T-helper 1 cell (primary cell): Measurements from ENCODE around the gene DAZAP1.

Experiments used
- DNase-seq, 5 donors: peaks; one replicate each; pipeline ENCODE4 v3.0.0-alpha.2; 2012 to 2020

Gene DAZAP1

DNA sequence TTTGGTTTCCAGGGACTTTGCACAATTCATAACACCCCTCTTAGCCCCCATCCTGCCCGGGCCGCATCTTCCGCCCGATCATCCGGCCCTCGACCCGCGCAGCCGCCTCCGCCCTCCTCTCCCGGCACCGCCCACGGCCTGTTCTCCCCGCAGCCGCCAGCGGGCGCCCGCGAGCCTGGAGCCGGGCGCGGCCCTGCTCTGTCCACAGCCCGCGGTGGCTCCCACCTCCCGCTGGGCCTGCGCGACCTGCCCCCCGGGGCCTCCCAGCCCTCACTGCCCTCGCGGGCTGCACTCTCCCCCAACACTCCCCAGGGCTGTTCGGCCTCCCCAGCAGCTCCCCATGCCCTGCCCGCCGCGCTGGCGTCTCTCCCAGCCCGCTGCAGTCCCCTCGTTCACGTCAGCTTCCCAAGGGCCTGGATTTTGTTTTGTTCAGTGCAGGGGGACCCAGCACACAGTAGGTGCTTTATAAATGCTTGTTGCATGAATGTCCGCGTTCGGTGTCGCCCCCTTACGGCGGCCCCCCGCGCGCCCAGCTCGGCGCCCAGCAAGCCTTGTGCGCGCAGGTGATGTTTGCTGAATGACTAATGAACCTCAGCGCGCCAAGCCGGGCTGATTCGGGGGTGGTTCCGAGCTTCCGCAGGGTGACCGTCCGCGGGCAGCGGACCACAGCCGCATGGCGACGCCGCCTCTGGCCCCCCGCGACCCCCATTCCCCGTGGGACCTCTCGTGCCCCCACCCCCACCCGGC, 38.0 kb downstream of the DAZAP1 start:
- peak; percentile 52 to 75 (median 63) for DNase-seq

DNA sequence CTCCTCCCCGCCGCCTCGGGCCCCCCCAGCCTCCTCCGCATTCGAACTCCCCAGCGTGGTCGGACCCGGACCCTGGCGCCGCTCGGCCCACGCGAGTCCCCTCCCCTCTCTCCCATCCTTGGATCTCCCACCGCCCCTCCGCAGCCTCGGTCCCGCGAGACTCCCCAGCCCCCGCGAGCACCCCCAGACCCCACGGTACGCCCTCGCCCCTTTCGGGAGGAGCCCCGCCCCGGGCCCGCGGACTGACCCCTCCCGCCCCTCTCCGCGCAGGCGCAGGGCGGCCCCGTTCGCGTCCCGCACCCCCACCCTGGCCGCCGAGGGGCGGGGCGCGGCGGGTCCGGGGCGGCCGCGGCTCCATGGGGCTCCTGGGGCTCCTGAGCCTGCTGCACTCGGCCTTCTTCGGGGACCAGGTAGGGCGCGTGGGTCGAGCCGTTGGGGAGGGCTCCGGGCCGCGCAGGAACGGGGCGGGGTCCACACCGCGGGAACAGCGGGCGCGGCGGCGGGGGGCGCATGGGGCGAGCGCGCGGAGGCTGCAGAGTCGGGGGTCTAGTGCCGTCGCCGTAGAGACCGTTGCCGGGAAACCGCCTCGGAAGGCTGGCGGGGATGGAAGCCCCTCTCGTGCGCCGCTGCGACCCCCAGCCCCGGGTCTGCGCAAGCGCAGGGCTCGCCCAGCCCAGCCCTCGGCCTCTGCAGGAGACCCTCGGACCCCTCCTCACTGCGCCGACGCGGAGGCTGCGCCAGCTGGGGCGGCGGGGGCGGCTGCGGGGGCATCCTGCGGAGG, 38.7 kb downstream of the DAZAP1 start:
- no peak for DNase-seq

DNA sequence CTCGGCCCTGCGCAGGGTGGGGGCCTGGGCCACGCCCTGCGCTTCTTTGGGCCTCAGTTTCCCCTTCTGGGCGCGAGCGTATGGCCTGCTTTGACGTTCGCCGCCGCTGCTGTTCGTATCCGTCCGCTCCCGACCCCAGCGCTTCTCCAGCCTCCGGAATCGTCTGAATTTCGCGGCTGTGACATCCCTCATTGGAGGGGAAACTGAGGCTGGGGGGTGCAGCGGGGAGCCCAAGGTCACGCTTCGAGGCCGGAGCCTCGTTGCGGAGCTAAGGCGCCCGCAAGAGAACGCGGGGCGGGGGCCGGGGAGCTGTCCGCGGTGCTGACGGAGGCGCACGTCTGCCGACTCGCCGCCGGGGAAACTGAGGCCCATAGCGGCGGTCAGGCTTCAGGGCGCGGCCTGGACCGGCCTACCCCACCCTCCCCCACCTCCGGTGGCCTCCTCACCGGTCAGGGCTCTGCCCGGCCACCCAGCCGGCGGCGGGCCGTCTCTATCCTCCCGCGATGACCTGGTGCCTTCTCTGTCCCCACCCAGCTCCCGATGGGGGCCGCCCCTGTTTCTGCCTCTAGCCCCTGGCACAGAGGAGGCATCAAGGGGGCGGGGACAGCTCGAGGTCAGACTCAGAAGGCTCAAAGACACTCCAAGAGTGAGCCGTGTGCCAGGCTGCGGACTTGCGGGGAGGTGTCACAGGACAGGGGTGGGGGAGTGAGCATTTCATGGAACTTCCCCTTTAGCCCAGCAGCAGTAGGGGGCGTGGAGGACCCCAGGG, 39.5 kb downstream of the DAZAP1 start:
- DNase-seq = no peak

DNA sequence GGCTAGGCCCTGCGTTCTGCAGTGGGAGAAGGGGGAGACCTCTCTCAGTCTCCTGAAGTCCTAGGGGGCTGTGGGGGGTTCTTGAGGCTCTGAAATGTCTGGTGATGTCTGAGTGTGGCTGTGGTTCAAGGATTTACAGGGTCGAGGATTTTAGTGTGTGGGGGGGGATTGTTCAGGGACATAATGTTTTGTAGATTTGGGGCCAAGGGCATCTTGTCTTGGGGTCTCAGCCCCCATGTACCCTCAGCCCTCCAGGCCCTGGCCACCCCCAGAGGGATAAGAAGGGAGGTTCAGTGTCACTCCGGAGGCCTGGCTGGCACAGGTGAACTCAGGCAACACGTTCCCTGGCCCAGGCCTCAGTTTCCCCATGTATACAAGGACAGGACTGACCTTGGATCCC, 40.1 kb downstream of the DAZAP1 start:
- DNase-seq = no peak

DNA sequence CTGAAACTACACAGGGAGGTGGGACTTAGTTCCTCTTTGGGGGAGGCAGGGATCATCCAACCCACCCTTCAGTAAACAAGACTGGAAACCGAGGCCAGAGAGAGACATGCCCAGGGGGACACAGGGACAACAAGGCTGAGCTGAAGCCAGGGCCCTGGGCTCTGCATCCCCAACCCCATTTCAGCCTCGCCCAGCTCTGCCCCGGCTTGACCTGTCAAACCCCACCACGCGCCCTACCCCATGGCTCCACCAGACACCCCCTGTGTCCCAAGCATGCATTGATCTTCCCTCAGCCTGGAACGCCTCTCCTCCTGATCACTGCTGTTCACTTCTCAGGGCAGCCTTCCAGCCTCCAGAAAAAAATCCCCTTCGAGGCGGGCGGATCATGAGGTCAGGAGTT, 40.6 kb downstream of the DAZAP1 start:
- DNase-seq = no peak

DNA sequence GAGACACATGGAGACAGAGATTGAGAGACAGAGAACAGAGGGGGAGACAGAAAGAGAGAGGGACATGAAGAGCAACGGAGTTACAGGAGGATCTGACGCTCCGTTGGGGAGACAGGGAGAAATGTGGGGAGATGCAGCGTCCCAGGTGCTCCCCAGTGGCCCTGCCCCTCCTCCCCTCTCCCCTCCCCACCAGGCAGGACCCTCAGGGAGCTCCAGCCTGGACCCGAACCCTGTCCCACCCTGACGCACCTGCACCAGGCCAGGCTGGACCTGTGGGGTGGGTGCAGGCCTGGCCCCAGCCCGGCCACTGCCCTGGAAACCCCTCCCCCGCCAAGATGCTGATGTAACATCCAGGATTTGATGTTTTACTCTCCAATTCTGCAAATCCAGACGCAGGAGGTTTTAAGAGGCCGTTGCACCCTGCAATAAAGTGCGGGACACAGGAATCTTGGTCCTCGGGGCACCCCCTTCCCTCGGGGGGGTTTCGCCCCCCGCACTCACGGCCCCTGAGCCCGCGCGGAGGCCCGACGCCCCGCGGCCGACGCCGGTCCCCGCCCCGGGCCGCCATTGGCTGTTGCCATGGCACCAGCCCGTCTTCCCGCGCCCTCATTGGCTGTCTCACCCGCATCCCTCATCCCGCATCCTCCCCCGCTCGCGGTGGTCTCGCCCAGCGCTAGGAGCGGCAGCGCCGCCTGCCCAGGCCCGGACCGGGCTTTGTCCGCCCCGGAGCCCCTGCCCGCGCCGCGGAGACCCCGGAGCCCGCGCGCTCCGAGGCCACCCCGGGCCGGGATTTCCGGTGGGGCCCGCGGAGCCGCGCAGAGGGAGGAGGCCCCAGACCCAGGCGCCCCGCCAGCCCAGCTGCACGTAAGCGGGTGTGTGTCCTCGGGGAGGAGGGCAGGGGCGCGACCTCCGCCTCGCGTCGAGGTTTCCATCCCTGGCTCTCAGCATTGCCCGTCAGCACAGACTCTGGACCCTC, 42.4 kb downstream of the DAZAP1 start, which contains the start of gene APC2:
Gene APC2, plus strand, starts transcription at position 655 of the 976 bp plus-strand sequence. CDS start 2,881 bp downstream, outside the sequence.
- DNase-seq = peak in 1 of 5 donors; percentile 29

DNA sequence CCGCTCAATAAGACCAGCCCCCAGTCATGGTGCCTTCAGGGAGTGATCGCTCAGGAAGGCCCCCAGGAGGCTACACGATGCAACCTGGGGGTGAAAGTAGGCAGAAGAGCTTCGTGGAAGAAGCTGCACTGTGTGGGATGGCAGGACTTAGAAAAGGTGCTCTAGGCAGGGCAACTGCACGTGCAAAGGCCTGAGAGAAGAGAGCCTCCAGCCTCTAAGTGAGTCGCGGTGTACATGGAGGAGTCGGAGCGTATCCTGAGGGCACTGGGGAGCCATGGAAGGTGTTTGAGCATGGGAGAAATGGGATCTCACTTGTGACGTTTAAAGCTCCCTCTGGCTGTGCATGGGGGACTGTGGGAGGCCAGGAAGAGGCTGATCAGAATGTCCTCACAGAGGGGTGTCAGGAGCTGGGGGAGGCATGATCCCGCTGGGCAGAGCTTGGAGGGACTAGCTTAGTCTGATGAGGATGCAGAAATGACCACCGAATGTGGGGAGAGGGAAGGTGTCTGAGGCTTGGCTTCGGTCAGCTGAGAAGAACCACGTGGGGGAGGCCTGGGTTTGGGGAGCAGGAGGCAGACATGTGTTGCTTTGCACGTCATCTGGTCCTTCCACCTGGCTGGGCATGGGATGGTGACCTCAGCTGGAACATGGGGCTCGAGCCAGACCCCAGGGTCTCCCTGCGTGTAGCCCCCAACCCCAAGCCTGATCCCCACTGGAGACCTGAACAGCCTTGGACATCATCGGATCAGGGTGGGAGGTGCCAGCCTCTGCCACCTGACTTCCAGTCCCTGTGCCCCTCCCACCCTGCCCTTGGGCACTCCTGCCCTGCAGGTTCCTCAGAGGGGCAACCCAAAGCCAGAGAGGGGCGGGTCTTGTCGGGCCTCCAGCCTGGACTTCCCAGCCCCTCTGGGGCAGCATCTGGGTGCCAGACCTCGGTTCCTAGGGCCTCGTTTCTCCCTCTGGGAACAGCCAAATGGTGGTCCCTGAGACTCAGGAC, 43.6 kb downstream of the DAZAP1 start:
- DNase-seq = no peak

DNA sequence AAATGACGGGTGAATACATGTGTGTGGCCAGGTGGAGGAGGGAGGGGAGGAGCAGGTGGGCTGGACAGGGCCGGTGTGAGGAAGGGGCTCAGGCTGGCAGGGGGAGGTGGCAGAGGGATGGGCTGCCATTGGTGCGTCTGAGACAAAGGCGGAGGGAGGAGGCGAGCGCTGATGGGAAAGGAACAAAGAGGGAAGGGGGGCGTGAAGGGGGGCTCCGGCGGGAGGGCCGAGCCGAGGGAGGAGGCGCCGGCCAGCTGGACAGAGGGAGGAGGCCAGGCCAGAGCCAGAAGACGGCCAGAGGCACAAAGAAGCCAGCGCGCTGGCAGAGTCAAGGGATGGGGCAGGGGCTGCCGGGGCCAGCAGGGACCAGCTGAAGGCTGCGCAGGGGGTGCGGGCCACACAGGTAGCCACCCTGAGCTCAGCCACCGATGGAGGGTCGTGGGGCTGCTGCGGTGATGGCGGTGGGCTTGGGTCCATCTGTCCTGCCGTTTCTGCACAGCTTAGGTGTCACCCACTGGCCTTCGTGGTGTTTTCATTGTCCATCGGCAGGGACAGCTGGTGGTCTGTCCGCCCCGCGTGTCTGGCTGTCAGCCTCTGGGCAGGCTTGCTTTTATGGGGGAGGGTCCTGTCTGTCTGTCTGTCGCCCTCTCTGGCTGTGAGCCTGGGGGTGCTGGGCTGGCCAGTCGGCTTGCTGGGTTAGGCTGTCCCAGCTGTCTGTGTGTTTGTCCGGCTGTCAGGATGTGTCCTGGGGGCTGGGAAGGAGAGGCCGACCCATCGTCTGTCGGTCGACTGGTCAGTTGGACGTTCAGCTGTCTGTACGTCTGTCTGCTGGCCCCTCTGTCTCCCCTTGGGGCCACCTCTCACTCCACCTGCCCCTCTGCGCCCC, 44.8 kb downstream of the DAZAP1 start:
- no peak for DNase-seq

DNA sequence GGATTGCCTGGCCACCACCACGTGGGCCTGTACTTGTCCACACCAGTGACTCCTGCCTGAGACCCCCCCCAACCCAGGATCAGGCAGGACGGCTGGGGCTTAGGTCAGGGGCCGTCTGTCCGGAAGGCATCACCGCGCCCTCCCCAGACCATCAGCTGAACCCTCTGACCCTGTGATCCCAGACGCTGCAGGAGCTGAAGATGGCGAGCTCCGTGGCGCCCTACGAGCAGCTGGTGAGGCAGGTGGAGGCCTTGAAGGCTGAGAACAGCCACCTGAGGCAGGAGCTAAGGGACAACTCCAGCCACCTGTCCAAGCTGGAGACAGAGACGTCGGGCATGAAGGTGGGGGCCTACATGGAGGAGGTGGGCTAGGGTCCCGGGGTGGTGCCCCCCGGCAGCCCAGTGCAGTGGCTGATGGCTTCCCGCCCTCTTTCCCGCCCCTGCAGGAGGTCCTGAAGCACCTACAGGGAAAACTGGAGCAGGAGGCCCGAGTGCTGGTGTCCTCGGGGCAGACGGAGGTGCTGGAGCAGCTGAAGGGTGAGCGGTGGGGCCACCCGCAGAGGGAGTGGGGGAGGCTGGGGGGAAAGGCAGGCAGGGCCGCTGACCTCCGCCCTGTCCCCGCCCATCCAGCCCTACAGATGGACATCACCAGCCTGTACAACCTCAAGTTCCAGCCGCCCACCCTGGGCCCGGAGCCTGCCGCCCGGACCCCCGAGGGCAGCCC, 45.6 kb downstream of the DAZAP1 start:
- no peak for DNase-seq

DNA sequence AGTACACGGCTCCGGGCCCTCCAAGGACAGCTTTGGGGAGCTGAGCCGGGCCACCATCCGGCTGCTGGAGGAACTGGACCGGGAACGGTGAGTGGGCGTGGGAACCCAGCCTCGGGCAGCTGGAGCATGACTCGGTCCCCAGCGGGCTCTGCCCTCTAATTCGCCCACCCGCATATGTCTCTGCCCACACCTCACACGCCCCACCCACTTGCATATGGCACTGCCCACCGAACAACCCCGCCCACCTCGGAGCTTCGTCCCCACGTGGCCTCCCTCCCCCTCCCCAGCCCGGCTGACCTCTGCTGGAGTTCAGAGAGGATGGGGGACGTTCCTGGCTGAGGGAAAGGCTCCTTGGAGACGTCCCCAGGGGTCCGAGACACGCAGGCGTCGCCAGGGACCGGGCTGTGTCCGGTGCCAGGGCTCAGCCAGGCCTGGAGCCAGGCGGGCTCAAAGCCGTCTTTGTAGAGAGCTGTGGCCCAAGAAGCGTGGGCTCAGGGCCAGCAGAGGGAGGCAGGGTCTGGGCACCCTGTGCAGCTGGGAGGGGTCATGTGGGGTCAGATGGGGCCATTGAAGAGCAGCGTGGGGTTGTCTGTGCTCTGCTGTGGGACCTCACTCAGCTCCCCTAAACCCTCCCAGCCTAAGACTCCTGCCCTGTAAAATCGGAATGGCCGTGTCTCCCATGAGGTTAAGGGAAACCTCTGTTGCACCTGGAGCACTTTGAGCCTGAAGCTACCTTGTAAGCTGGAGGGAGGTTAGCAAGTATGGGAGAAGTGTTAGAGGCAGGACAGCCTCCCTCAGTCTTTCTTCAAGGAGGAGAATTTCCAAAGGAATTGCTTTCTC, 46.4 kb downstream of the DAZAP1 start:
- no peak for DNase-seq

DNA sequence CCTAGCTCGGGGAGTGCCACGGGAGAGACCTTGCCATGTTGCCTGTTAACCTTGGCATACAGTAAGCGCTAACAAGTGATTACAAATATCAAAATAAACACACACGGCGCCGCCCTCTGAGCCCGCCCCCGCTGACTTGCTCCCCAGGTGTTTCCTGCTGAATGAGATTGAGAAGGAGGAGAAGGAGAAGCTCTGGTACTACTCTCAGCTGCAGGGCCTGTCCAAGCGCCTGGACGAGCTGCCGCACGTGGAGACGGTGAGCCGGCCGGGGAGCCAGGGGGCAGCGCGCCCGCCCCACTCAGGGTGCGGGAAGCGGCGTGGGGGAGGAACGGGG, 47.6 kb downstream of the DAZAP1 start:
- DNase-seq = no peak

DNA sequence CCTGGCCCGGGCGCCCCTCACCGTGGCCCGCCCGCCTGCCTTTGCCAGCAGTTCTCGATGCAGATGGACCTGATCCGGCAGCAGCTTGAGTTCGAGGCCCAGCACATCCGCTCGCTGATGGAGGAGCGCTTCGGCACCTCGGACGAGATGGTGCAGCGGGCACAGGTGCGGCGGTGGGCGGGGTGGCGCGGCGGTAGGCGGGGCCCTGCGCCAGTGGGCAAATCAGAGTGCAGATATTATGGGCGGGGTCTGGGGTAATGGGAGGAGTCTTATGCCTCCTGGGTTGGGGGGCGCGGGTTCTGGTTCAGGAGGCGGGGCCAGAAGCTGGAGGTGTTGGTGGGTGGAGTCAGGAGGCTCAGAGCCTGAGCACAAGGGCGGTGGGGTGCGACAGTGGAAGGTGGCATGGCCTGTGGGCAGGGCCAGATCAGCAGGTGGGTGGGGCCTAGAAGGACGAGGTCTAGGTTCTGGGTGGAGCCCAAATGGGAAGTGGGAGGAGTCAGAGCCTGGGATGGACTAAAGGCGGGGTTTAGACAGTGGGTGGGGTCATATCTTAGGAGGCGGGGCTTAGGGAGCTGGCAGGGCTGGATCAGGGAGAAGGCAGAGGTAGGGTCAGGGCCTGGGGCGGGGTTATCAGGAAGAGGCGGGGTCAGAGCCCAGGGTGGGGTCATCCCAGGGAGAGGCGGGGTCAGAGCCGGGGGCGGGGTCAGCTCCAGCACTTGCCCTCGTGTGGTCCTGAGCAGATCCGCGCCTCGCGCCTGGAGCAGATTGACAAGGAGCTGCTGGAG, 48.1 kb downstream of the DAZAP1 start:
- DNase-seq = peak in 4 of 5 donors; percentile 39 to 70 (median 50)

DNA sequence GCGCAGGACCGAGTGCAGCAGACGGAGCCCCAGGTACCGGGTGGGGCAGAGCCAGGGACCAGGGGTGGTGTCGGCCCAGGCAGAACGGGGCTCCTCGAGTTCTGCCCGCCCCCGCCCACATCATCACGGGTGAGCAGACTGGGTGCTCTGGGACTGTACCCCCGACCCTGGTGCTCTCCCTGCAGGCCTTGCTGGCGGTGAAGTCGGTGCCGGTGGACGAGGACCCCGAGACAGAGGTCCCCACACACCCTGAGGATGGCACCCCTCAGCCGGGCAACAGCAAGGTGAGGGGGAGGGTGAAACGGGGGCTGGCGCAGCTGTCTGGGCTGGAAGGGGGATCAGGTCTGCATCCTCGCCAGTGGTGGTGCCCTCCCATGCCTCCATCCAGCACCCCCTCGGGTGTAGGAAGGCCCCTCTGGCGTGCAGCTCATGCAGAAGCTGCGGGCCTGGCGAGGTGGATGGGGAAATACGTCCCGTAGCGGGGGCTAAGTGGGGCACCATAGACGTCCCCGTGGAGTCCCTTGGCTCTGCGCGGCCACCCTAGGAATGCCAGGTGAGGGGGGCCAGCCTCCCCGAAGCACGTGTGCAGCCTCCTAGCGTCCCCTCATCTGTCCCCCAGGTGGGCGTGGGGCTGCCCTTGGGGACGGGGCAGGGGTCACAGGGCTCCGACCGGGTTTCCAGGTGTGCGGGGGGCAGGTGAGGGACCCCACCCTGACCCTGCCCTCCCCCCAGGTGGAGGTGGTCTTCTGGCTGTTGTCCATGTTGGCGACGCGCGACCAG, 48.9 kb downstream of the DAZAP1 start:
- DNase-seq = no peak

DNA sequence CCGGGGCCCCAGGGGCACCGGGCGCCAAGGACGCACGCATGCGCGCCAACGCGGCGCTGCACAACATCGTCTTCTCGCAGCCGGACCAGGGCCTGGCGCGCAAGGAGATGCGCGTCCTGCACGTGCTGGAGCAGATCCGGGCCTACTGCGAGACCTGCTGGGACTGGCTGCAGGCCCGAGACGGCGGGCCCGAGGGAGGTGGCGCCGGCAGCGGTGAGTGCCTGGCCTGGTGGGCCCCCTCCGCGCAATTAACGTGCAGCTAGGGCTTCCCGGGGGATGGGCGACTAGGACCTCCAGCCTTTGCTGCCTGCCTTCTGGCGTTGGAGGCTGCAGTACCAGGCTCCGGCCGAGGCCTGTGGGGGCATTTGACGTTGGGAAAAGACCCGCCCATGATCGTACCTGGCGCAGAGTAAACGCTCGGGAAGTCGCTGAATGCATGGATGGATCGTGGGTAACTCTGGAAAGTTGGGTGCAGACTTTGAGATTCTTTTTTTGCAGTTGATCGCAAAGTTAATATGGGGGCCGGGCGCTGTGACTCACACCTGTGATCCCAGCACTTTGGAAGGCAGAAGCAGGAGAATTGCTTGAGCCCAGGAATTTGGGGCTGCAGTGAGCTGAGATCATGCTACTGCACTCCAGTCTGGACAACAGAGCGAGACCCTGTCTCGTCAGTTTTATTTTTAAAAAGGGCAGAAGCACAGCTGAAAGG, 49.8 kb downstream of the DAZAP1 start:
- DNase-seq = no peak

DNA sequence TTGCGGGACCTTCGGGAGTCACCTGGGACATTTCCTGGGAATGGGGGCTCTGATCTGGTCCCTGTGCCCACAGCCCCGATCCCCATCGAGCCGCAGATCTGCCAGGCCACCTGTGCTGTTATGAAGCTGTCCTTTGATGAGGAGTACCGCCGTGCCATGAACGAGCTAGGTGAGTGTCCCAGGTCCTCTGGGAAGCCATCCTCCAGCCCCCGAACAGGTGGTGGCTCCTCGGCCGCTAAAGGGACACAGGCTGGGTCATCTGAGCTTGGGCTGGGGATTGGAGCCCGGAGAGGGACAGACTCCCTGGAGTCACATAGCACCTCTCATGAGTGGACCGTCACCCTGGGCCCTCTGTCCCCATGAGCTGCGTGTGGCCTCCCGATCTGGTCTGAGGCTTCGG, 50.5 kb downstream of the DAZAP1 start:
- DNase-seq = no peak

DNA sequence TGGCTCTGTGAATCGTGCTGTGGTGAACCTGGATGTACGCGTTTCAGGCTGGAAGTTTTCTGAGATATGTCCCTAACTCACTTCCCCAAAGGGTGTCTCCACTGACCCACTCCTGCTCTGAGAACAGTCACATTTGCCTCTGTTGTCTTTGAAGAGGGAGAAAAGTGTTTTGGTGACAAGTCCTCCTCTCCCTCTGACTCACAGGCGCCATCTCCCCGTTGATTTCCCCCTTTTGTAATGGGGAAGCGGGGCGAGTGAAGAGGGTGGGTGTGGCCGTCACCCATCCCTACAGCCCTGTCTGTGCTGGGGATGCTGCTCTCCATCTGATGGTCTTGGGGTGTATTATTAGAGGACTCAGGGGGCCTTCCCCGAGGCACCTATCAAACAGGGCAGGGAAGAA, 52.1 kb downstream of the DAZAP1 start:
- DNase-seq = no peak
